GM23338 (cell line): ENCODE data around the gene CD164.
"Not testable (repeated sequence)": the region's sequence is repeated elsewhere in the genome, so short reads cannot be mapped to it uniquely, and the experiment has no call there.

Experiments used
- CREB1 ChIP-seq: fragments of 250-450 bp; sonication (Bioruptor Pico); IDR thresholded peaks from 2 replicates; pipeline ENCODE4 v1.5.0; 2020; ENCODE audit warnings: low read depth, mild to moderate bottlenecking, moderate library complexity
- CTCF ChIP-seq, 2 experiments: fragments of 200-600 bp in 1 of 2; sonication (generic) in 1 of 2; conservative IDR thresholded peaks; 2 replicates each; pipeline versions ENCODE4 v1.5.1 to v1.6.1; 2016 to 2017; ENCODE audit warnings: antibody characterized with exemption in 2 of 2, low read depth in 2 of 2, mild to moderate bottlenecking in 2 of 2, moderate library complexity in 1 of 2
- EZH2 ChIP-seq: fragments of 200-600 bp; sonication (generic); IDR thresholded peaks from one replicate; pipeline ENCODE4 v1.8.0; 2017; ENCODE audit warnings: antibody characterized with exemption, mild to moderate bottlenecking, low read depth; ENCODE audit not compliant: unreplicated experiment
- EZH2phosphoT487 ChIP-seq: fragments of 200-600 bp; sonication (generic); IDR thresholded peaks from one replicate; pipeline ENCODE4 v1.8.1; 2018; ENCODE audit warnings: antibody characterized with exemption; ENCODE audit not compliant: unreplicated experiment
- NANOG ChIP-seq: IDR thresholded peaks from 2 replicates; pipeline ENCODE4 v1.6.1; 2016; ENCODE audit warnings: antibody characterized with exemption, borderline replicate concordance
- POLR2AphosphoS5 ChIP-seq: IDR thresholded peaks from 2 replicates; pipeline ENCODE4 v1.6.1; 2016; ENCODE audit warnings: antibody characterized with exemption, low read depth
- REST ChIP-seq: IDR thresholded peaks from one replicate; pipeline ENCODE4 v1.6.1; 2018; ENCODE audit warnings: antibody characterized with exemption; ENCODE audit not compliant: unreplicated experiment
- STAT1 ChIP-seq: IDR thresholded peaks from one replicate; pipeline ENCODE4 v1.6.1; 2016; ENCODE audit warnings: antibody characterized with exemption; ENCODE audit not compliant: unreplicated experiment
- ZNF331 ChIP-seq: fragments of 250-450 bp; sonication (Bioruptor Pico); IDR thresholded peaks from 2 replicates; pipeline ENCODE4 v1.5.0; 2020; ENCODE audit warnings: low read depth, mild to moderate bottlenecking, moderate library complexity

- TF ChIP-seq EZH2phosphoT487; CTCF (conservative IDR thresholded peaks at IDR 0.05; ENCODE audit: low read depth in 2 of 2); REST; CREB1 (CRISPR knock-in tag); EZH2; POLR2AphosphoS5; STAT1; ZNF331; NANOG: not testable (repeated sequence)
Measured at GRCh38 chr6:109333870-109334269, 48.4 kb downstream of the CD164 start.
